A673 (cell line): ENCODE measurements around the gene RPTOR. TPM values are rescaled to one million over a fixed set of nuclear protein-coding genes. Genes with fewer than 3 reads are reported as not detected.

Experiments
- BruUV-seq: library from RNA; stranded (reverse); fragments of 400-500 nt; replicated peaks from 2 replicates; lab custom pipeline; 2021; lab: Mats Ljungman, UMichigan
- CTCF ChIA-PET: fragments of 300-600 bp; sonication (Branson Sonifier 250); formaldehyde crosslinking; loops from one replicate; lab custom pipeline; 2022; ENCODE audit warnings: antibody characterized with exemption; lab: Charles Lee
- POLR2A ChIA-PET: fragments of 300-600 bp; sonication (Branson Sonifier 250); formaldehyde crosslinking; loops from one replicate; lab custom pipeline; 2022; ENCODE audit warnings: antibody characterized with exemption; ENCODE audit not compliant: low non-redundant PET; lab: Charles Lee
- DNase-seq: peaks from one replicate; pipeline ENCODE4 v3.0.0-alpha.2; 2015; ENCODE audit warnings: low spot score
- H3K27ac ChIP-seq: fragments of 200-600 bp; sonication (generic); 2 replicates; pipeline ENCODE4 v1.5.1; 2016; ENCODE audit warnings: mixed run types, low read depth, mild to moderate bottlenecking, mixed read lengths, antibody characterized with exemption, low read length; ENCODE audit not compliant: poor library complexity, severe bottlenecking
- H3K27me3 ChIP-seq: fragments of 200-600 bp; sonication (generic); replicated peaks from 2 replicates; pipeline ENCODE4 v1.6.1; 2017; ENCODE audit warnings: mixed run types, low read depth, mild to moderate bottlenecking, mixed read lengths, antibody characterized with exemption, low read length; ENCODE audit not compliant: insufficient read depth, poor library complexity
- H3K36me3 ChIP-seq: fragments of 200-600 bp; sonication (generic); 2 replicates; pipeline ENCODE4 v1.6.1; 2016; ENCODE audit warnings: mixed run types, mild to moderate bottlenecking, mixed read lengths, antibody characterized with exemption, low read length; ENCODE audit not compliant: insufficient read depth, poor library complexity, severe bottlenecking
- H3K4me1 ChIP-seq: fragments of 200-600 bp; sonication (generic); 2 replicates; pipeline ENCODE4 v1.6.1; 2017; ENCODE audit warnings: mixed run types, mild to moderate bottlenecking, mixed read lengths, antibody characterized with exemption, low read length; ENCODE audit not compliant: insufficient read depth, poor library complexity, severe bottlenecking
- H3K4me3 ChIP-seq: fragments of 200-600 bp; sonication (generic); 2 replicates; pipeline ENCODE4 v1.5.1; 2016; ENCODE audit warnings: low read depth, mixed run types, mild to moderate bottlenecking, mixed read lengths, low read length; ENCODE audit not compliant: poor library complexity, severe bottlenecking
- H3K9me3 ChIP-seq: fragments of 200-600 bp; sonication (generic); 2 replicates; pipeline ENCODE4 v1.6.1; 2016; ENCODE audit warnings: mixed run types, low read depth, mild to moderate bottlenecking, mixed read lengths, antibody characterized with exemption, low read length; ENCODE audit not compliant: poor library complexity, severe bottlenecking
- CTCF ChIP-seq: fragments of 300-800, 200-600 bp; sonication (generic); conservative IDR thresholded peaks from 2 replicates; pipeline ENCODE4 v1.5.1; 2017; ENCODE audit warnings: low read depth, mild to moderate bottlenecking, antibody characterized with exemption, low read length, moderate library complexity, mixed read lengths
- EZH2 ChIP-seq: fragments of 200-600 bp; sonication (generic); IDR thresholded peaks from 2 replicates; pipeline ENCODE4 v1.6.1; 2017; ENCODE audit warnings: borderline replicate concordance, low read depth, mild to moderate bottlenecking, mixed read lengths, antibody characterized with exemption, low read length; ENCODE audit not compliant: poor library complexity, severe bottlenecking
- intact Hi-C: fragments of 100-400 bp; cut with micrococcal nuclease; formaldehyde crosslinking; loops from one replicate; pipeline ENCODE4 v1.10.0; 2022; ENCODE audit not compliant: unreplicated experiment
- total RNA-seq: library from RNA; stranded (reverse); gene quantifications from 2 replicates; pipeline ENCODE4 v1.2.3, GENCODE V29; 2021

Gene RPTOR
- total RNA-seq, 1 experiment from 2014 or later = 55.2 TPM

GRCh38 chr17:80946449-80946848 is 401.8 kb downstream of the RPTOR start:
- intact Hi-C loops = no loop called here
- no peak for DNase-seq
- Histone ChIP-seq H3K4me3 (no peak overlapping the region), H3K27ac (no peak overlapping the region), H3K27me3 (no peaks in the 10 kb centered on the region), H3K4me1 (peaks cover 32% of the 10 kb centered on the region), H3K9me3 (no peaks in the 10 kb centered on the region), H3K36me3 (no peaks in the 10 kb centered on the region)
- ChIA-PET CTCF (interaction anchor here (0.6 kb wide), 1 partner anchor 37 kb away, joined by 4 read pairs; no protein-coding TSS in a partner anchor), POLR2A (no interaction called here)
- TF ChIP-seq EZH2 = no peak
- no peak for TF ChIP-seq CTCF
- no TSS peak for BruUV-seq

GRCh38 chr17:80947200-80947940 is 402.7 kb downstream of the RPTOR start:
- no peaks in the 10 kb centered on the region for H3K36me3 ChIP-seq
- POLR2A ChIA-PET = no interaction called here
- BruUV-seq = no TSS peak

More at GRCh38 chr17:80947200-80947940, 402.7 kb downstream of the RPTOR start:
- no peak for TF ChIP-seq CTCF
- no peak for TF ChIP-seq EZH2
- no peak overlapping the region for H3K27ac ChIP-seq
- intact Hi-C loops = no loop called here
- H3K9me3 ChIP-seq = no peaks in the 10 kb centered on the region
- CTCF ChIA-PET = interaction anchor here (0.6 kb wide), 1 partner anchor 36 kb away, joined by 4 read pairs; no protein-coding TSS in a partner anchor
- peaks cover 23% of the 10 kb centered on the region for H3K4me1 ChIP-seq
- no peak for DNase-seq
- H3K27me3 ChIP-seq = no peaks in the 10 kb centered on the region
- no peak overlapping the region for H3K4me3 ChIP-seq
